Measurements from ENCODE around the gene CANT1. TPM values are rescaled to one million over a fixed set of nuclear protein-coding genes. Genes with fewer than 3 reads are reported as not detected.
A peak's percentile ranks its signal among the peaks of the same experiment; 100 is the strongest.

The CANT1 gene
- total and polyA plus RNA-seq, 9 of the 15 experiments (the other 6 are each of a cell fraction or from before 2014, with no cell fraction given), result 2.7 to 66.4 (median 22.5) TPM

DNA sequence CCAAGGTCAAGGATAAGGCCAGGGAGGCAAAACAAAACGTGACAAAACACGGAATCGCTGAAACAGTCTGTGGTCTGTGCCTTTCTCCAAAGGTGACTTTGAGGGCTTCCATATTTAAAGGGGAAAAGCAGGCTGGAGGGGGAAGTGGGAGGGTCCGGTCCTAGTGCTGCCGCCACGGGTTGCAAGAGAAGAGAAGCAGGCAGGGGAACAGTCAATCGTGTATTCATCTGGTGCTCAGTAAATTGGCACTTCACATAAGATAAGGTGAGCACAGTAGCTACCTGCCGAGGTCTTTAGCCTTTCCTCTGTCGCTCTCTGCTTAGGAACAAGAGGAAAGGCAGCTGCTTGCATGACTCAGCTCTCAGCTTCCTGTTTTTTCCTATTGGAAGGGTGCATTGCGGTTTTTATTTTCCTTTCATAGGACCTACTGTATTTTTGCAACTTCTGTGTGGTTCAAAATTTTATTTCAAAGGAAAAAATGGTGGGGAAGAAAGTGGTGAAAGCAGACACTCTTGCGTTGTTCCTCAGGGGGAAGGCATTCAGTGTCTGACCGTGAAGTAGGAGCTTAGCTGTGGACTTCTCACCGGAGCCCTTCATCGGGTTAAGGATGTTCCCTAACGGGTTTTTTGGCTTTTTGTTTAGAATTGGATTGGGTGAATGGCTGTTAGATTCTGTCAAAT lies 22.8 kb downstream of the CANT1 start (continued):
- TF ChIP-seq RUNX1 (IDR thresholded peaks at IDR 0.05; ENCODE audit: low read depth) (no peak), ZNF668 (CRISPR knock-in tag; IDR thresholded peaks at IDR 0.05) (no peak; the same call in 1 of the 2 replicates), ZNF561 (CRISPR knock-in tag; conservative IDR thresholded peaks at IDR 0.05) (no peak), KLF10 (CRISPR knock-in tag; IDR thresholded peaks at IDR 0.05) (no peak), MNT (conservative IDR thresholded peaks at IDR 0.05) (no peak; a peak in 1 of 4 replicates), PTBP1 (IDR thresholded peaks at IDR 0.05; ENCODE audit: low read depth, low read length) (no peak), RB1 (IDR thresholded peaks at IDR 0.05; ENCODE audit: low read depth) (no peak), JUND (IDR thresholded peaks at IDR 0.05; ENCODE audit: borderline replicate concordance, low read depth, low read length) (peak; percentile 76), JUND (tag; IDR thresholded peaks at IDR 0.05; ENCODE audit: borderline replicate concordance, low read depth, low read length) (peak; percentile 81; the same call in 2 of the 3 replicates), DIDO1 (tag; IDR thresholded peaks at IDR 0.05; ENCODE audit: low read depth) (no peak), ZNF263 (CRISPR knock-in tag; IDR thresholded peaks at IDR 0.05; ENCODE audit: borderline replicate concordance) (no peak), CHD1 (IDR thresholded peaks at IDR 0.05; ENCODE audit: low read length) (no peak), IRF1 (CRISPR knock-in tag; IDR thresholded peaks at IDR 0.05; ENCODE audit: borderline replicate concordance) (no peak), TCF15 (CRISPR knock-in tag; IDR thresholded peaks at IDR 0.05) (no peak), GTF2F1 (IDR thresholded peaks at IDR 0.05; ENCODE audit: low read depth, low read length) (no peak), NCOA4 (IDR thresholded peaks at IDR 0.05; ENCODE audit: partially characterized antibody) (no peak), BMI1 (IDR thresholded peaks at IDR 0.05; ENCODE audit: low read length) (no peak), KLF16 (IDR thresholded peaks at IDR 0.05) (no peak), ELF2 (CRISPR knock-in tag; IDR thresholded peaks at IDR 0.05) (no peak), CEBPB (tag; IDR thresholded peaks at IDR 0.05) (no peak)
- TF ChIP-seq, protein P1, sequence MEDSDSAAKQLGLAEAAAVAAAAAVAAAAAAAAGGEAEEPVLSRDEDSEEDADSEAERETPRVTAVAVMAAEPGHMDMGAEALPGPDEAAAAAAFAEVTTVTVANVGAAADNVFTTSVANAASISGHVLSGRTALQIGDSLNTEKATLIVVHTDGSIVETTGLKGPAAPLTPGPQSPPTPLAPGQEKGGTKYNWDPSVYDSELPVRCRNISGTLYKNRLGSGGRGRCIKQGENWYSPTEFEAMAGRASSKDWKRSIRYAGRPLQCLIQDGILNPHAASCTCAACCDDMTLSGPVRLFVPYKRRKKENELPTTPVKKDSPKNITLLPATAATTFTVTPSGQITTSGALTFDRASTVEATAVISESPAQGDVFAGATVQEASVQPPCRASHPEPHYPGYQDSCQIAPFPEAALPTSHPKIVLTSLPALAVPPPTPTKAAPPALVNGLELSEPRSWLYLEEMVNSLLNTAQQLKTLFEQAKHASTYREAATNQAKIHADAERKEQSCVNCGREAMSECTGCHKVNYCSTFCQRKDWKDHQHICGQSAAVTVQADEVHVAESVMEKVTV (CRISPR knock-in tag; IDR thresholded peaks at IDR 0.05), result no peak
- TF ChIP-seq, protein P2, sequence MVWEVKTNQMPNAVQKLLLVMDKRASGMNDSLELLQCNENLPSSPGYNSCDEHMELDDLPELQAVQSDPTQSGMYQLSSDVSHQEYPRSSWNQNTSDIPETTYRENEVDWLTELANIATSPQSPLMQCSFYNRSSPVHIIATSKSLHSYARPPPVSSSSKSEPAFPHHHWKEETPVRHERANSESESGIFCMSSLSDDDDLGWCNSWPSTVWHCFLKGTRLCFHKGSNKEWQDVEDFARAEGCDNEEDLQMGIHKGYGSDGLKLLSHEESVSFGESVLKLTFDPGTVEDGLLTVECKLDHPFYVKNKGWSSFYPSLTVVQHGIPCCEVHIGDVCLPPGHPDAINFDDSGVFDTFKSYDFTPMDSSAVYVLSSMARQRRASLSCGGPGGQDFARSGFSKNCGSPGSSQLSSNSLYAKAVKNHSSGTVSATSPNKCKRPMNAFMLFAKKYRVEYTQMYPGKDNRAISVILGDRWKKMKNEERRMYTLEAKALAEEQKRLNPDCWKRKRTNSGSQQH (CRISPR knock-in tag; IDR thresholded peaks at IDR 0.05), result no peak
- TF ChIP-seq, protein P3, sequence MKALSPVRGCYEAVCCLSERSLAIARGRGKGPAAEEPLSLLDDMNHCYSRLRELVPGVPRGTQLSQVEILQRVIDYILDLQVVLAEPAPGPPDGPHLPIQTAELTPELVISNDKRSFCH (CRISPR knock-in tag; IDR thresholded peaks at IDR 0.05), result no peak
- TF ChIP-seq, protein P3 (tag; IDR thresholded peaks at IDR 0.05), result 0 out of 2 replicates have a peak, but pooled peaks have one; percentile 55
